OCI-LY7 (cell line): ENCODE data around the gene LDLRAD4.

Experiments
- EZH2phosphoT487 ChIP-seq: fragments of 200-600 bp; sonication (generic); IDR thresholded peaks from 2 replicates; pipeline ENCODE4 v1.6.1; 2018; ENCODE audit warnings: low read depth, borderline replicate concordance, mild to moderate bottlenecking, mixed run types, antibody characterized with exemption, low read length, moderate library complexity, mixed read lengths
- TF ChIP-seq, protein P1 (sequence below): fragments of 200-600 bp; sonication (generic); conservative IDR thresholded peaks from 2 replicates; pipeline ENCODE4 v1.5.1; 2014; ENCODE audit warnings: mild to moderate bottlenecking, antibody characterized with exemption, low read length, moderate library complexity, mixed read lengths

DNA sequence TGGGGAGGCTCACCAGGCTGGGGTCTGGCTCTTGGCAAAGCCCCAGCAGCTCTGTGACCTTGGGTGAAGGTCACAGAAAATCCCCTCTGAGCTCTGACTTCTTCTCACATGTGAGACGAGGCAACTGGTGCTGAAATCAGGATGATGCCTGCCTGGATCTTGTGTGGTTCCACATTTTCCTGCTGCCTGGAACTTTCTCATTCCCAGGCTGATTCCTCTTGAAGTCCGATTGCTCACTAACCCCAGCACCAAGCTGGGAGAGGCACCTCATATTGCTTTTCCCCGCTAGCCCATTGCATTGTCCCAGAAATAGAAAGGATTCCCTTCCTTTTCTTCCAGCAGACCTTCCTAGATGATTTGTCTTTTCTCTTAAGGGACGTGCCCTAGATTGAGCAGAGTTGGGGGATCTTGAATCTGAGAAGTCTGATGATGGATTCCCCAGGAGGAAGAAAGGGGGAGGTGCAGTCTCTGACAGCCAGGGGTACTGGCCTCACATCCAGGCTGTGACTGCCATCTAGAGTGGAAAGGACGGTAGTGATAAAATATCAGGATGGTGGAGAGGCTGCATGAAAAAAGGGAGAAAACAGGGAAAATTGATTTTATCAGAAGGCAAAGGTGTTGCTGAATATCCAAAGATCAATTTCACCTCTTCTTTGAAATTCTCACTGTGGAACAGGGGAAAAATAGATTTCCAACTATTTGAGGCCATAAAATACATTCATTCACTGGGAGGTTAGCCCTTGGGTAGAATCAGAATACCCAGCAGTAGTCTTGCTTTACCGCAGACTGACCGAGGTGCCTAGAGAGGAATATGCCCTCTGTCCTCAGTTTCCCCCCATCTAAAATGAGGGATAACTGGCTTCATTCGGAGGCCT, 411.5 kb downstream of the LDLRAD4 start:
- TF ChIP-seq, protein P1, sequence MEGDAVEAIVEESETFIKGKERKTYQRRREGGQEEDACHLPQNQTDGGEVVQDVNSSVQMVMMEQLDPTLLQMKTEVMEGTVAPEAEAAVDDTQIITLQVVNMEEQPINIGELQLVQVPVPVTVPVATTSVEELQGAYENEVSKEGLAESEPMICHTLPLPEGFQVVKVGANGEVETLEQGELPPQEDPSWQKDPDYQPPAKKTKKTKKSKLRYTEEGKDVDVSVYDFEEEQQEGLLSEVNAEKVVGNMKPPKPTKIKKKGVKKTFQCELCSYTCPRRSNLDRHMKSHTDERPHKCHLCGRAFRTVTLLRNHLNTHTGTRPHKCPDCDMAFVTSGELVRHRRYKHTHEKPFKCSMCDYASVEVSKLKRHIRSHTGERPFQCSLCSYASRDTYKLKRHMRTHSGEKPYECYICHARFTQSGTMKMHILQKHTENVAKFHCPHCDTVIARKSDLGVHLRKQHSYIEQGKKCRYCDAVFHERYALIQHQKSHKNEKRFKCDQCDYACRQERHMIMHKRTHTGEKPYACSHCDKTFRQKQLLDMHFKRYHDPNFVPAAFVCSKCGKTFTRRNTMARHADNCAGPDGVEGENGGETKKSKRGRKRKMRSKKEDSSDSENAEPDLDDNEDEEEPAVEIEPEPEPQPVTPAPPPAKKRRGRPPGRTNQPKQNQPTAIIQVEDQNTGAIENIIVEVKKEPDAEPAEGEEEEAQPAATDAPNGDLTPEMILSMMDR = peak; percentile 97
- no peak for TF ChIP-seq EZH2phosphoT487
